Heart left ventricle (tissue), 13 donors: ENCODE results near the gene RHOBTB1.

Source experiments
- CTCF ChIP-seq, 12 donors: fragments of 200-600 bp; sonication (generic) in 4 of 12; IDR thresholded peaks; one replicate each; pipeline versions ENCODE4 v1.5.0 to v1.8.0; 2018 to 2022; ENCODE audit warnings: antibody characterized with exemption in 12 of 12, mild to moderate bottlenecking in 5 of 12
- POLR2A ChIP-seq, 2 donors: fragments of 450-650 bp; IDR thresholded peaks; one replicate each; pipeline ENCODE4 v1.6.1; 2017; ENCODE audit warnings: antibody characterized with exemption in 2 of 2, mild to moderate bottlenecking in 2 of 2, moderate library complexity in 2 of 2
- donor health status: ischemic (EF 13 %, LVEDD 7.1; RV severe dilation, severe dysfunction).
- donor health status: DM: no; HTN: yes; CAD: no.
- donor health status: DM: no; HTN: no; CAD: no.
- donor health status: ischemic (EF 25% LVEDD 6.9; RV normal size, moderate dysfunction).
- donor health status: ischemic (EF 25% LVEDD 5.7; RV mildly dilated, moderate dysfunction).
- donor health status: ischemic (EF 35%, LVEDD 5.7; RV mildly dilated, moderate dysfunction).
- donor health status: nonischemic (EF 11% LVEDD 7.7; RV severe dilation, severe dysfunction).
- donor health status: DM: yes; HTN: yes; CAD: no.
- donor health status: PGD.
- donor health status: ischemic (EF 29% LVEDD 5.4; RV normal size, mild dysfunction).
- donor health status: nonischemic (EF 23%, LVEDD 6.1; RV moderate dilation, normal function).

GRCh38 chr10:60960031-60960430, 16.0 kb upstream of the RHOBTB1 start:
- no peak for TF ChIP-seq CTCF (IDR thresholded peaks at IDR 0.05)
- TF ChIP-seq POLR2A (IDR thresholded peaks at IDR 0.05) = no peak
